ENCODE results near the gene ZNF48. TPM values are rescaled to one million over a fixed set of nuclear protein-coding genes. Genes with fewer than 3 reads are reported as not detected.

The ZNF48 gene
- polyA plus RNA-seq (2013, experiment 1 of 2) = 21.1 TPM
- 22.0 TPM for polyA plus RNA-seq (2013, experiment 2 of 2)

DNA sequence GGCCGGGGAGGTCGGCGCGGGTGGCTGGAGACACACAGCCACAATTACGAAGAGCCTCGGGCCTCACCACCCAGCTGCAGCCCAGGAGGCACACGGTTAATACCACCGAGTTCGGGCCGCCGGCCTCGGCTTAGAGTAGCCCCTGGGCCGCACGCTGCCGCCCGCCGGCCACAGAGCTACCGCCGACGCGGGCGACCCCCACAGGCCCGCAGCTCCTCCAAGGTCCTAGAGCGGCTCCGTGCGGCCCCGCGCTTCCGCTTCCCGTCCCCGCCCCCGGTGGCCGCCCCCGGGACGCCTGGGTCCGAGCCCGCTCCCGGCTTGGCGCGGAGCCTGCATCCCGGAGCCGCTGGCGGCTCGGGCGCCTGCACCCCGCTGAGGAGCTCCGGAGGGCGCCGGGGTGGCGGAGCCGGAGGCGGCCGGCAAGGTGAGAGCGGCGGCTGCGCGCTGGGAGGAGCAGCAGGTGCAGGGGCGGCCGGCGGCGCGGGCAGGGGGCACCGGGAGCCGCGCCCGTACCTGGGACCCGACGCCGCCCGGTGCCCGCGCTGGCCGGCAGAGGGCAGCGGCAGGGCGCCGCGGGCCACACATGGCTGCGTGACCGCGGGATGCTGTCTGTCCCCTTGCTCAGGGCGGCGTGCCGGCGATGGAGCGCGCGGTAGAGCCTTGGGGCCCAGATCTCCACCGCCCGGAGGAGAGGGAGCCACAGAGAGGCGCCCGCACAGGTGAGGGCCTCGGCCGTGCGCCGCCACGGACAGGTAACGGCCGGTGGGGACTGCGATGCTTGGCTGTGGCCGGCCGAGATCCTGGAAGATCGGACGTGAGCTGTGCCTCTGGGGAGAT lies at the start of gene ZNF48:
Gene ZNF48, plus strand, starts transcription at position 266 of the 837 bp plus-strand sequence. Its CDS starts 375 bp downstream, at position 641.
- no CpG with 5 or more reads among the region's 103 CpGs for WGBS (ENCODE audit: extremely low coverage, insufficient coverage, low lambda C conversion rate)
- Histone ChIP-seq H3K4ac (ENCODE audit: low read depth, low read length) (peak within 1 kb of the TSS; percentile 84), H3K9ac (ENCODE audit: low read length) (peak within 1 kb of the TSS; percentile 96)

DNA sequence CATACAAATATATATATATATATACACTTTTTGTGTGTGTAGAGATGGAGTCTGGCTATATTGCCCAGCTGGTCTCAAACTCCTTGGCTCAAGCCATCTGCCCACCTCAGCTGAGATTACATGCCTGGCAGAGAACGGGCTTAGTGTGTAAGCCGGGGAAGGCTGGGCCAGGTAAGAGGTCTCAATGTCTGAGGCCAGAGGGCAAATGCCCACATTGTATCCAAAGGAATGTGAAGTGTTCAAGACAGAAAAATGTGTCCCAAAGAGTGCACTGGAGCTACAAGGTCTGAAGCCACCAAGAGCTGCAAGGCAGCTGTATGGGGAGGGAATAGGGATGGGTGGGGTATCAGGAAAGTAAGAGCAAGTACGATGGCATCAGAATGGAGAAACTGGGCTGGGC lies 48.9 kb upstream of the ZNF48 start:
- no peak overlapping the region for H3K23ac ChIP-seq (ENCODE audit: low read length)

More for the DNA sequence above, at the start of gene ZNF48:
- H2BK120ac ChIP-seq (ENCODE audit: low read depth, low read length) = peak within 1 kb of the TSS; percentile 40
- no peak within 1 kb of the TSS for H2BK15ac ChIP-seq (replicated peaks; ENCODE audit: low read depth)
- DNase-seq = peak; percentile 92
- H2AK5ac ChIP-seq (ENCODE audit: low read length) = peak within 1 kb of the TSS; percentile 62
- H3K56ac ChIP-seq (ENCODE audit: low read length) = peak within 1 kb of the TSS; percentile 96
- peak within 1 kb of the TSS; percentile 32 for H3K23ac ChIP-seq (ENCODE audit: low read length)
- H3K79me2 ChIP-seq (ENCODE audit: control insufficient read depth, insufficient read depth, low read length) = peaks cover 20% of the 10 kb centered on the region
- peaks cover 7% of the 10 kb centered on the region for H3K79me1 ChIP-seq (ENCODE audit: low read length)
- peak within 1 kb of the TSS; percentile 87 for H3K4me2 ChIP-seq (ENCODE audit: low read length)
- H3K27ac ChIP-seq (ENCODE audit: low read depth, low read length) = peak within 1 kb of the TSS; percentile 98
- peak within 1 kb of the TSS; percentile 87 for H2BK5ac ChIP-seq (ENCODE audit: low read length)
- peak within 1 kb of the TSS; percentile 81 for H3K4me3 ChIP-seq (ENCODE audit: low read length)
- no peaks in the 10 kb centered on the region for H3K4me1 ChIP-seq (ENCODE audit: control insufficient read depth, low read depth, low read length)
- no peaks in the 10 kb centered on the region for H3K27me3 ChIP-seq (ENCODE audit: insufficient read depth, low read length, poor library complexity)
- no peaks in the 10 kb centered on the region for H3K36me3 ChIP-seq (ENCODE audit: control insufficient read depth, insufficient read depth, low read length)
- H3K18ac ChIP-seq (ENCODE audit: low read length) = peak within 1 kb of the TSS; percentile 85
- peak within 1 kb of the TSS; percentile 91 for H4K8ac ChIP-seq (ENCODE audit: low read depth, low read length)
- peak within 1 kb of the TSS; percentile 17 for H4K5ac ChIP-seq (ENCODE audit: low read length)

DNA sequence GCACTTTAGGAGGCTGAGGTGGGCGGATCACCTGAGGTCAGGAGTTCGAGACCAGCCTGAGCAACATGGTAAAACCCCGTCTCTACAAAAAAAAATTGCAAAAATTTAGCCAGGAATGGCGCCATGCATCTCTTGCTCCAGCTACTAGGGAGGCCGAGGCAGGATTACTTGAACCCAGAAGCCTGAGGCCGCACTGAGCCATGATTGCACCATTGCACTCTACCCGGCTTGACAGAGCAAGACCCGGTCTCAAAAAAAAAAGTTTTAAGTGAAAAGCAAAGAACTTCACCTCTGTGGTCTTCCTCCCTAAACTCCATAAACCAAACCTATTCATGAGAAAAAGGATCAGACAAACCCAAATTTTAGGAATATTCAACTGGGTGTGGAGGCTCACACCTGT lies 47.1 kb upstream of the ZNF48 start:
- Histone ChIP-seq H3K36me3 (ENCODE audit: control insufficient read depth, insufficient read depth, low read length) (peaks cover 8% of the 10 kb centered on the region), H4K8ac (ENCODE audit: low read depth, low read length) (no peak overlapping the region), H3K4me2 (ENCODE audit: low read length) (no peak overlapping the region), H3K56ac (ENCODE audit: low read length) (no peak overlapping the region), H2BK5ac (ENCODE audit: low read length) (no peak overlapping the region), H3K4ac (ENCODE audit: low read depth, low read length) (no peak overlapping the region), H3K27ac (ENCODE audit: low read depth, low read length) (no peak overlapping the region), H3K9ac (ENCODE audit: low read length) (no peak overlapping the region), H2BK15ac (replicated peaks; ENCODE audit: low read depth) (no peak overlapping the region), H3K27me3 (ENCODE audit: insufficient read depth, low read length, poor library complexity) (no peaks in the 10 kb centered on the region), H3K79me1 (ENCODE audit: low read length) (peaks cover 5% of the 10 kb centered on the region), H2AK5ac (ENCODE audit: low read length) (no peak overlapping the region), H3K4me3 (ENCODE audit: low read length) (no peak overlapping the region), H3K79me2 (ENCODE audit: control insufficient read depth, insufficient read depth, low read length) (no peaks in the 10 kb centered on the region), H3K18ac (ENCODE audit: low read length) (no peak overlapping the region), H4K5ac (ENCODE audit: low read length) (no peak overlapping the region), H3K4me1 (ENCODE audit: control insufficient read depth, low read depth, low read length) (no peaks in the 10 kb centered on the region), H2BK120ac (ENCODE audit: low read depth, low read length) (no peak overlapping the region), H3K23ac (ENCODE audit: low read length) (no peak overlapping the region)
- no CpG with 5 or more reads among the region's 8 CpGs for WGBS (ENCODE audit: extremely low coverage, insufficient coverage, low lambda C conversion rate)
- DNase-seq = no peak

More for the DNA sequence above, 48.9 kb upstream of the ZNF48 start:
- Histone ChIP-seq H4K8ac (ENCODE audit: low read depth, low read length) (no peak overlapping the region), H2BK15ac (replicated peaks; ENCODE audit: low read depth) (no peak overlapping the region), H3K79me1 (ENCODE audit: low read length) (no peaks in the 10 kb centered on the region), H2BK5ac (ENCODE audit: low read length) (no peak overlapping the region), H4K5ac (ENCODE audit: low read length) (no peak overlapping the region), H3K4me3 (ENCODE audit: low read length) (no peak overlapping the region), H3K9ac (ENCODE audit: low read length) (no peak overlapping the region), H3K79me2 (ENCODE audit: control insufficient read depth, insufficient read depth, low read length) (no peaks in the 10 kb centered on the region), H2BK120ac (ENCODE audit: low read depth, low read length) (no peak overlapping the region), H2AK5ac (ENCODE audit: low read length) (no peak overlapping the region), H3K36me3 (ENCODE audit: control insufficient read depth, insufficient read depth, low read length) (peaks cover 3% of the 10 kb centered on the region), H3K27ac (ENCODE audit: low read depth, low read length) (no peak overlapping the region), H3K4ac (ENCODE audit: low read depth, low read length) (no peak overlapping the region), H3K4me2 (ENCODE audit: low read length) (no peak overlapping the region), H3K56ac (ENCODE audit: low read length) (no peak overlapping the region), H3K27me3 (ENCODE audit: insufficient read depth, low read length, poor library complexity) (no peaks in the 10 kb centered on the region), H3K18ac (ENCODE audit: low read length) (no peak overlapping the region), H3K4me1 (ENCODE audit: control insufficient read depth, low read depth, low read length) (no peaks in the 10 kb centered on the region)
- DNase-seq = no peak
- no CpG with 5 or more reads among the region's 3 CpGs for WGBS (ENCODE audit: extremely low coverage, insufficient coverage, low lambda C conversion rate)

DNA sequence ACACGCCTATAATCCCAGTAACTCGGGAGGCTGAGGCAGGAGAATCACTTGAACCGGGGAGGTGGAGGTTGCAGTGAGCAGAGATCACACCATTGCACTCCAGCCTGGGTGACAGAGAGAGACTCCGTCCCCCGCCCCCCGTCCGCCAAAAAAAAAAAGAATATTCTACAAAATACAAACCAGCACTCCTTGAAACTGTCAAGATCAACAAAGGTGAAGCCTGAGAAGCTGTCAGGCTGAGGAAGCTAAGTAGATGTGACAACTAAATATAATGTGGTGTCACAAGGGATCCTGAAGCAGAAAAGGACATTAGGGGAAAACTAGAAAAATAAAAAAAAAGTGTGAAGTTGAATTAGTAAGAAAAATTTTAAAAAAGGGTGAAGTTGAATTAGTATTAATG lies 46.3 kb upstream of the ZNF48 start:
- H3K36me3 ChIP-seq (ENCODE audit: control insufficient read depth, insufficient read depth, low read length) = peaks cover 8% of the 10 kb centered on the region
- H3K79me2 ChIP-seq (ENCODE audit: control insufficient read depth, insufficient read depth, low read length) = peaks cover 4% of the 10 kb centered on the region
- no peak overlapping the region for H3K9ac ChIP-seq (ENCODE audit: low read length)
- no peaks in the 10 kb centered on the region for H3K27me3 ChIP-seq (ENCODE audit: insufficient read depth, low read length, poor library complexity)
- no peak overlapping the region for H4K5ac ChIP-seq (ENCODE audit: low read length)
- no peak overlapping the region for H3K27ac ChIP-seq (ENCODE audit: low read depth, low read length)
- no peak overlapping the region for H2BK5ac ChIP-seq (ENCODE audit: low read length)
- no peak overlapping the region for H3K4me2 ChIP-seq (ENCODE audit: low read length)
- H2BK120ac ChIP-seq (ENCODE audit: low read depth, low read length) = no peak overlapping the region
- no peak overlapping the region for H2AK5ac ChIP-seq (ENCODE audit: low read length)
- no peak overlapping the region for H3K23ac ChIP-seq (ENCODE audit: low read length)
- H3K79me1 ChIP-seq (ENCODE audit: low read length) = peaks cover 9% of the 10 kb centered on the region
- no peak overlapping the region for H4K8ac ChIP-seq (ENCODE audit: low read depth, low read length)
- no peak overlapping the region for H3K56ac ChIP-seq (ENCODE audit: low read length)
- no peak overlapping the region for H3K18ac ChIP-seq (ENCODE audit: low read length)
- DNase-seq = no peak
- WGBS (ENCODE audit: extremely low coverage, insufficient coverage, low lambda C conversion rate) = no CpG with 5 or more reads among the region's 7 CpGs
- H2BK15ac ChIP-seq (replicated peaks; ENCODE audit: low read depth) = no peak overlapping the region
- no peak overlapping the region for H3K4ac ChIP-seq (ENCODE audit: low read depth, low read length)
- H3K4me1 ChIP-seq (ENCODE audit: control insufficient read depth, low read depth, low read length) = no peaks in the 10 kb centered on the region
- no peak overlapping the region for H3K4me3 ChIP-seq (ENCODE audit: low read length)

- H3K56ac ChIP-seq (ENCODE audit: low read length) = no peak overlapping the region
- DNase-seq = no peak
Measured at GRCh38 chr16:30349675-30350074, 45.5 kb upstream of the ZNF48 start.

More at GRCh38 chr16:30349675-30350074, 45.5 kb upstream of the ZNF48 start:
- no peak overlapping the region for H3K23ac ChIP-seq (ENCODE audit: low read length)
- H3K4me1 ChIP-seq (ENCODE audit: control insufficient read depth, low read depth, low read length) = no peaks in the 10 kb centered on the region
- no peaks in the 10 kb centered on the region for H3K27me3 ChIP-seq (ENCODE audit: insufficient read depth, low read length, poor library complexity)
- H4K8ac ChIP-seq (ENCODE audit: low read depth, low read length) = no peak overlapping the region
- H4K5ac ChIP-seq (ENCODE audit: low read length) = no peak overlapping the region
- no peak overlapping the region for H3K4me2 ChIP-seq (ENCODE audit: low read length)
- no peak overlapping the region for H3K4me3 ChIP-seq (ENCODE audit: low read length)
- no peak overlapping the region for H2AK5ac ChIP-seq (ENCODE audit: low read length)
- peaks cover 12% of the 10 kb centered on the region for H3K79me2 ChIP-seq (ENCODE audit: control insufficient read depth, insufficient read depth, low read length)
- H2BK15ac ChIP-seq (replicated peaks; ENCODE audit: low read depth) = no peak overlapping the region
- peaks cover 15% of the 10 kb centered on the region for H3K79me1 ChIP-seq (ENCODE audit: low read length)
- H2BK120ac ChIP-seq (ENCODE audit: low read depth, low read length) = no peak overlapping the region
- no peak overlapping the region for H3K9ac ChIP-seq (ENCODE audit: low read length)
- H3K18ac ChIP-seq (ENCODE audit: low read length) = no peak overlapping the region
- H2BK5ac ChIP-seq (ENCODE audit: low read length) = no peak overlapping the region
- H3K36me3 ChIP-seq (ENCODE audit: control insufficient read depth, insufficient read depth, low read length) = peaks cover 8% of the 10 kb centered on the region
- H3K27ac ChIP-seq (ENCODE audit: low read depth, low read length) = no peak overlapping the region
- no peak overlapping the region for H3K4ac ChIP-seq (ENCODE audit: low read depth, low read length)
- WGBS (ENCODE audit: extremely low coverage, insufficient coverage, low lambda C conversion rate) = no CpG with 5 or more reads among the region's 3 CpGs
